ENCODE results near the gene GM2A.

- TF ChIP-seq CTCF (conservative IDR thresholded peaks at IDR 0.05; ENCODE audit: low read depth, low read length) (no peak), EZH2 (IDR thresholded peaks at IDR 0.05; ENCODE audit: low read length, unreplicated experiment) (no peak)
Measured at GRCh38 chr5:151275803-151276202, 22.8 kb downstream of the GM2A start.
